ENCODE measurements around the gene TSPAN2.

The TSPAN2 gene

DNA sequence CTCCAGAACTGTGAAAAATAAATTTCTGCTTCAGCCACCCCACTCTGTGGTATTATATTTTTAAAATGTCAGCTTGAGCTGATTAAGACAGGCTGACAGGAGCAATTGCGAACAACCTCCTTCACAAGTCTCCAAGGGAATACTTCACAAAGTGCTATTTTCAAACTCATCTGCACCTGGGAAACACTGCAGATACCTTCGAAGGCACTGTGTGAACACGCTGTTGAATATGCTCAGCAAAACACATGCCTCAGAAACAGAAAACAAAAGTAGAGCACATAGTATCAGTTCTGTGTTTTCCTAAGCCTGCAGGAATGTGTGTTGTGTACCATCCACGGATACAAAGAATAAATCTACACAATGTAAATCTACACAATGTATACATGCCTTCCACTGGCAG, 10.6 kb downstream of the TSPAN2 start:
- Histone ChIP-seq H3K4me1 (ENCODE audit: control insufficient read depth, insufficient read depth, low read length, poor library complexity, severe bottlenecking) (peaks cover 8% of the 10 kb centered on the region), H3K4me3 (ENCODE audit: insufficient read depth, low read depth, low read length, poor library complexity, severe bottlenecking) (no peak overlapping the region)

GRCh38 chr1:115077984-115078330, 11.3 kb downstream of the TSPAN2 start:
- DNase-seq, result no peak
- no peaks in the 10 kb centered on the region for H3K9me3 ChIP-seq (ENCODE audit: control insufficient read depth, low read length)
- no peak overlapping the region for H3K4me3 ChIP-seq (ENCODE audit: insufficient read depth, low read depth, low read length, poor library complexity, severe bottlenecking)
- H3K4me1 ChIP-seq (ENCODE audit: control insufficient read depth, insufficient read depth, low read length, poor library complexity, severe bottlenecking), result peaks cover 11% of the 10 kb centered on the region
- no peaks in the 10 kb centered on the region for H3K27me3 ChIP-seq (replicated peaks; ENCODE audit: control insufficient read depth, insufficient read depth, low read length, poor library complexity, severe bottlenecking)
- H3K36me3 ChIP-seq (ENCODE audit: control insufficient read depth, insufficient read depth, low read length), result no peaks in the 10 kb centered on the region
- H3K27ac ChIP-seq (ENCODE audit: insufficient read depth, low read length, poor library complexity, severe bottlenecking), result no peak overlapping the region

More for the DNA sequence above, 10.6 kb downstream of the TSPAN2 start:
- no peaks in the 10 kb centered on the region for H3K9me3 ChIP-seq (ENCODE audit: control insufficient read depth, low read length)
- DNase-seq, result no peak
- H3K36me3 ChIP-seq (ENCODE audit: control insufficient read depth, insufficient read depth, low read length), result no peaks in the 10 kb centered on the region
- H3K27ac ChIP-seq (ENCODE audit: insufficient read depth, low read length, poor library complexity, severe bottlenecking), result no peak overlapping the region
- no peaks in the 10 kb centered on the region for H3K27me3 ChIP-seq (replicated peaks; ENCODE audit: control insufficient read depth, insufficient read depth, low read length, poor library complexity, severe bottlenecking)

DNA sequence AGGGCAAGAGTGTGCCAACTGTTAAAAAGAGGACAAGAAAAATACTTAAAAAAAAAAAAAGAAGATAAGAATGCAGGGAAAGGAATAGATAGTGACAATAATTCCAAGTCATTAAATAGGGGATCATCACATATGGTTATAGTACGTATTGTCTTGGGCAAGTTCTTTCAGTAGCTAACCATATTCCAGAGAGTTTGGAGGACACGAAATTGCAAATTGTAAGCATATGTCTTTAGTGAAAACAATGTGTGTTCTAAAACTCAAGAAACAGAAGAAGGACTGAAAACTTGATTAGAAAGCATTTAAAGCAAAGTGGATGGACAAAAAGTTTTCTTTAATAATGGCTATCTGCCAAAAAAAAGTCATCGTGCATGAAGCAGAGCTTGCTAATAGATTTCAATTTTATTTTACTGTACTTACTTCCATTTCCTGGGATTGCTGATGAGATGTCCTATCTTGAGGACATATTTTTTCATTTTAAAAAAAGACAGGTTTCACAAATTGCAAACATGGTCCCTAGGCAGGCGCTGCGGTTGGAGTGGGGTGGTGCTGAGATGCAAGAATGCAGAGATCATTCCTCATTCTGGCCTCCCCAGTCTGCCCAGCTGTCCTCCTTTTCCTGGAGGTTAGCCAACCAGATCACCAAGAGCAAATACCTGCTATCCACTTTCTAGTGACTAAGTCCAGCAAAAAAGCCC, 11.9 kb downstream of the TSPAN2 start:
- H3K4me1 ChIP-seq (ENCODE audit: control insufficient read depth, insufficient read depth, low read length, poor library complexity, severe bottlenecking), result peaks cover 11% of the 10 kb centered on the region
- no peak overlapping the region for H3K4me3 ChIP-seq (ENCODE audit: insufficient read depth, low read depth, low read length, poor library complexity, severe bottlenecking)
- no peak overlapping the region for H3K27ac ChIP-seq (ENCODE audit: insufficient read depth, low read length, poor library complexity, severe bottlenecking)
- no peaks in the 10 kb centered on the region for H3K27me3 ChIP-seq (replicated peaks; ENCODE audit: control insufficient read depth, insufficient read depth, low read length, poor library complexity, severe bottlenecking)
- no peak for DNase-seq
- H3K36me3 ChIP-seq (ENCODE audit: control insufficient read depth, insufficient read depth, low read length), result no peaks in the 10 kb centered on the region
- no peaks in the 10 kb centered on the region for H3K9me3 ChIP-seq (ENCODE audit: control insufficient read depth, low read length)

GRCh38 chr1:115076384-115076915, 12.9 kb downstream of the TSPAN2 start:
- Histone ChIP-seq H3K9me3 (ENCODE audit: control insufficient read depth, low read length) (no peaks in the 10 kb centered on the region), H3K27ac (ENCODE audit: insufficient read depth, low read length, poor library complexity, severe bottlenecking) (no peak overlapping the region), H3K4me1 (ENCODE audit: control insufficient read depth, insufficient read depth, low read length, poor library complexity, severe bottlenecking) (peaks cover 11% of the 10 kb centered on the region), H3K4me3 (ENCODE audit: insufficient read depth, low read depth, low read length, poor library complexity, severe bottlenecking) (no peak overlapping the region), H3K27me3 (replicated peaks; ENCODE audit: control insufficient read depth, insufficient read depth, low read length, poor library complexity, severe bottlenecking) (no peaks in the 10 kb centered on the region), H3K36me3 (ENCODE audit: control insufficient read depth, insufficient read depth, low read length) (no peaks in the 10 kb centered on the region)
- no peak for DNase-seq

DNA sequence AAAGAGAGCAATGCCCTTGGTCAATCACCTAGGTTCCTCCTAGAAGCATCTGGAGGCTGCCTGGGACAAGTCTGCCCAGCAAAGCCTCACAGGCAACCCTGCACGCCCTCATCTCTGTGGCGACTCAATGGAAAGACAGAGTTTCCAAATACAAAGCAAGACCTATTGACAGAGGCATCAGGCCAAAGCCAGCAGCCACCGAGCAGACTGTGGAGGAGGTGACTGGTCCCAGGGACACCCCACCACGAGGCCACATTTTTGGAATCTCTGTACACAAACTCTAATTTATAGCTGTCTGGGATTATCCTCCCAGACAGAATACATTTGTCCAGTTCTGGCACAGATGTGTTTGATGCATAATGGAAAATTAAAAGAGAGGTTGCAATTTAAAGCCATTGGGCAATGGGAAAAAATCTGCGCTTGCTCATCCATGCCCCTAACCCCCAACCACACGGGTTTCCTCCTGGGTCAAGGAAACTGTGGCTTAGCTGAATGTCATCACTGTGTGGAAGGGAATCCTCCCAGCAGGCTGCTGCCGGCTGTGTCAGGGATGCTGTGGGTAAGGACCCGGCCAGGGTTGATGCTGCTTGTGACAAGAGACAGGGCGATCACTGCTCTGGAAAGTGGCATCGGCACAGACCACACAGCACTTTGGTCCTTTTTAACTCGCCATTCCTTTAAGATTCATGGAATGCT, 14.3 kb downstream of the TSPAN2 start:
- H3K4me1 ChIP-seq (ENCODE audit: control insufficient read depth, insufficient read depth, low read length, poor library complexity, severe bottlenecking), result peaks cover 13% of the 10 kb centered on the region
- no peaks in the 10 kb centered on the region for H3K9me3 ChIP-seq (ENCODE audit: control insufficient read depth, low read length)
- H3K36me3 ChIP-seq (ENCODE audit: control insufficient read depth, insufficient read depth, low read length), result no peaks in the 10 kb centered on the region
- H3K27me3 ChIP-seq (replicated peaks; ENCODE audit: control insufficient read depth, insufficient read depth, low read length, poor library complexity, severe bottlenecking), result no peaks in the 10 kb centered on the region
- H3K27ac ChIP-seq (ENCODE audit: insufficient read depth, low read length, poor library complexity, severe bottlenecking), result no peak overlapping the region
- no peak for DNase-seq
- no peak overlapping the region for H3K4me3 ChIP-seq (ENCODE audit: insufficient read depth, low read depth, low read length, poor library complexity, severe bottlenecking)

DNA sequence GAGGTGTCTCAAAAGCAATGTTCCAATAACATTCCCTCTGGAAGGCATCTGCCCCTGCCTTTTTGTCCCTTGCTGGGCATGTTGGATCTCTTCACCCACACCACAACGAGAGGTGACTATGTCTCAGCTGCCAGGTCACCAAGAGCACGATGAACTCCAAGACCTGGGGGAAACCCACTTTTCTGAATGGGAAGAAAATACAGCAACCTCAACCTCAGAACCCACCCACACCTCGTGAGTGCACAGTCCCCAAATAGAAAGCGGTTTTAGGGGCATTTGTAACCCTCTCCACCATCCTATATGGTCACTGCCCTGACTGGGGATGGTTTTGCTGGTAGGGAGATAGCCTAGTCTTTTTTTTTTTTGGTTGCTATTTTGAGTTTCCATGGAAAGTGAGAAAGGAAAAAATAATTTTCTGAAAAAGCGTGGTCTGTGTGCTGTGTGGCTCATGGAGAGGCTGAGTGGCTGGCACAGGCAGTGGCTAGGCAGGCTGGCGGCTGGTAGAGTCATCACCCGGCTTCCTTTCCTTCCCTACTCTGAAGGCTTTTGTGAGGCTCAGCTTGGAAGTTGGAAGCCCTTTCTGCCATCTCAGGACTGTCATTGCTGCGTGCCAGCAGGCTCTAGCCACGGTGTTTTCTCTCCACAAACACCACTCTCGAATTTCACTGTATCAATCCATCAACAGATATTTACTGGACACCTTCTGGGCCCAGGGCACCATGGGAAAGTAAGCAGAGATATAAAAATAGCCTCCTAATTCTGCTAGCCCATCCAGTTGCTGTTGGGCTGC, 15.8 kb downstream of the TSPAN2 start:
- H3K4me3 ChIP-seq (ENCODE audit: insufficient read depth, low read depth, low read length, poor library complexity, severe bottlenecking), result no peak overlapping the region
- peaks cover 13% of the 10 kb centered on the region for H3K4me1 ChIP-seq (ENCODE audit: control insufficient read depth, insufficient read depth, low read length, poor library complexity, severe bottlenecking)
- H3K9me3 ChIP-seq (ENCODE audit: control insufficient read depth, low read length), result no peaks in the 10 kb centered on the region
- no peaks in the 10 kb centered on the region for H3K27me3 ChIP-seq (replicated peaks; ENCODE audit: control insufficient read depth, insufficient read depth, low read length, poor library complexity, severe bottlenecking)
- H3K27ac ChIP-seq (ENCODE audit: insufficient read depth, low read length, poor library complexity, severe bottlenecking), result no peak overlapping the region
- DNase-seq, result no peak
- H3K36me3 ChIP-seq (ENCODE audit: control insufficient read depth, insufficient read depth, low read length), result no peaks in the 10 kb centered on the region

DNA sequence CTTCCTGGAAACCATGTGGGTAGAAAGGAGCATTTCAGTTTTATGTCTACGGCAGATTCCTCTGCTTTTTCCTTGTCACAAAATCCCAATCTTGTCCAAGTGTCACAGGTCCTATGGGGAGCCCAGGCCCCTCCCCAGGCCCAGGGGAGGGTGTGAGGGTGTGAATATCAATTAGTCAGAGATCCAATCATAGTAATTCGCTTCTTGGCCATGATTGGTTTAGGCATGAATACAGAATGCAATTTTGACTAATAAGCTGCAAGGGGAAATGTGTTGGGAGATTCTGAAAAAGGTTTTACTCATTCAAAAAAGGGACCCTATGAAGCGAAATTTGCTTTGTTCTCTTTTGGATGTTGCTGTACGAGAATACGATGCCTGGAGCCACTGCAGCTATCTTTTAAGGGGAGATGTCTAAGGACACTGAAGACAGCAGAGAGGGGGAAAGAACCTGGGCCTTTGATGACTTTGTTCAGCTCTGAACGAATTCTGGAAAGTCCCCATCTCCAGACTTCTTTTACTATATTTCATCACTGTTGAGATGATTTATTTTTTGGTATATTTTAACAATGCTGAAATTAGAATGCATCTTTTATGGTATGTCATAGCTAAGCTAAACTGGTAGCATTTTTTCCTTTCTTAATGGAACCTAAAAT, 18.2 kb downstream of the TSPAN2 start:
- Histone ChIP-seq H3K9me3 (ENCODE audit: control insufficient read depth, low read length) (no peaks in the 10 kb centered on the region), H3K27ac (ENCODE audit: insufficient read depth, low read length, poor library complexity, severe bottlenecking) (no peak overlapping the region), H3K36me3 (ENCODE audit: control insufficient read depth, insufficient read depth, low read length) (no peaks in the 10 kb centered on the region), H3K4me3 (ENCODE audit: insufficient read depth, low read depth, low read length, poor library complexity, severe bottlenecking) (no peak overlapping the region), H3K27me3 (replicated peaks; ENCODE audit: control insufficient read depth, insufficient read depth, low read length, poor library complexity, severe bottlenecking) (no peaks in the 10 kb centered on the region), H3K4me1 (ENCODE audit: control insufficient read depth, insufficient read depth, low read length, poor library complexity, severe bottlenecking) (peaks cover 13% of the 10 kb centered on the region)
- DNase-seq, result no peak

GRCh38 chr1:115069659-115070308, 19.5 kb downstream of the TSPAN2 start:
- no peak overlapping the region for H3K27ac ChIP-seq (ENCODE audit: insufficient read depth, low read length, poor library complexity, severe bottlenecking)
- H3K4me1 ChIP-seq (ENCODE audit: control insufficient read depth, insufficient read depth, low read length, poor library complexity, severe bottlenecking), result peaks cover 6% of the 10 kb centered on the region

GRCh38 chr1:115068826-115069585, 20.3 kb downstream of the TSPAN2 start:
- Histone ChIP-seq H3K27me3 (replicated peaks; ENCODE audit: control insufficient read depth, insufficient read depth, low read length, poor library complexity, severe bottlenecking) (no peaks in the 10 kb centered on the region), H3K4me1 (ENCODE audit: control insufficient read depth, insufficient read depth, low read length, poor library complexity, severe bottlenecking) (peaks cover 10% of the 10 kb centered on the region), H3K36me3 (ENCODE audit: control insufficient read depth, insufficient read depth, low read length) (no peaks in the 10 kb centered on the region), H3K27ac (ENCODE audit: insufficient read depth, low read length, poor library complexity, severe bottlenecking) (no peak overlapping the region), H3K9me3 (ENCODE audit: control insufficient read depth, low read length) (no peaks in the 10 kb centered on the region), H3K4me3 (ENCODE audit: insufficient read depth, low read depth, low read length, poor library complexity, severe bottlenecking) (no peak overlapping the region)
- no peak for DNase-seq

More at GRCh38 chr1:115069659-115070308, 19.5 kb downstream of the TSPAN2 start:
- DNase-seq, result no peak
- no peaks in the 10 kb centered on the region for H3K36me3 ChIP-seq (ENCODE audit: control insufficient read depth, insufficient read depth, low read length)
- no peaks in the 10 kb centered on the region for H3K27me3 ChIP-seq (replicated peaks; ENCODE audit: control insufficient read depth, insufficient read depth, low read length, poor library complexity, severe bottlenecking)
- H3K4me3 ChIP-seq (ENCODE audit: insufficient read depth, low read depth, low read length, poor library complexity, severe bottlenecking), result no peak overlapping the region
- no peaks in the 10 kb centered on the region for H3K9me3 ChIP-seq (ENCODE audit: control insufficient read depth, low read length)

All from effector memory CD4-positive, alpha-beta T cell (primary cell).